GM21825 (cell line): ENCODE results near the gene PSTPIP2.
"Not testable (repeated sequence)": the region's sequence is repeated elsewhere in the genome, so short reads cannot be mapped to it uniquely, and the experiment has no call there.

Source experiments
- ATAC-seq: cut with Tn5 transposase; IDR thresholded peaks from one replicate; pipeline ENCODE4 v1.9.1; 2021; ENCODE audit warnings: mild to moderate bottlenecking, moderate library complexity; ENCODE audit not compliant: unreplicated experiment

PSTPIP2 gene, protein sequence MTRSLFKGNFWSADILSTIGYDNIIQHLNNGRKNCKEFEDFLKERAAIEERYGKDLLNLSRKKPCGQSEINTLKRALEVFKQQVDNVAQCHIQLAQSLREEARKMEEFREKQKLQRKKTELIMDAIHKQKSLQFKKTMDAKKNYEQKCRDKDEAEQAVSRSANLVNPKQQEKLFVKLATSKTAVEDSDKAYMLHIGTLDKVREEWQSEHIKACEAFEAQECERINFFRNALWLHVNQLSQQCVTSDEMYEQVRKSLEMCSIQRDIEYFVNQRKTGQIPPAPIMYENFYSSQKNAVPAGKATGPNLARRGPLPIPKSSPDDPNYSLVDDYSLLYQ

DNA sequence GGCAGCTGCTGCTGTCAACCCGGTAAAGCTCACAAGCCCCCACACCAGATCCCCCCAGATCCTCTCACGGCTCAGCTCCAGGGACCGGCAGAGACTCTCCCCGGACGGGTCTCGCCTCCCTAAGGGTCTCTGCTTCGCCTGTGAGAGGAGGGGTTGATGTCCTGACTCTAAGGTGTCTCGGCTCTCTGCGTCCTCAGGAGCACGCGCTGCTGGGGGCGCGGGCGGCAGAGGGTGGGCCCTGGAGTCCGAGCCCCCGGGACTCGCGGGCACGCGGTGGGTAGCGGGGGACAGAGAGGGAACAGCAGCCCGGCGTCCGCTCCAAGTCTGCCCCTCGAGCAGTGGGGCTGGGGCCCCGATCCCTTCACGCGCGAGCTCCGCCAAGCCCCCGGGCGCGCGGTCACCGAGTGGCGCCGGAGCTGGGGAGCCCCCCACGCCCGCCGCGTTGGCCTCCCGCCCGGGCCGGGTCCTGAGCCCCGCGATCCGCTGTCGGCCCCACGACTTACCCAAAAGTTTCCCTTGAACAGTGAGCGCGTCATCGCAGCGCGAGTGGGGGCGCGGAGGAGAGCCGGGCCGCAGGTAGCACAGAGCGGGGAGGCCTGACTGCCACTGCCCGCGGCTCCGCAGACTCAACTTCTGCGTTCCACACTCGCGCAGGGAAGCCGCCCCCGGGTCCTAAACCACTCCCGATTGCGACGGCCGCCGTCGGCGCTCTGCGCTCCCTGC, at the start of gene PSTPIP2:
Gene PSTPIP2 (minus strand): TSS at position 608 of the 723 bp plus-strand sequence. CDS start 72 bp downstream, at position 536.
- peak; percentile 54 for ATAC-seq

DNA sequence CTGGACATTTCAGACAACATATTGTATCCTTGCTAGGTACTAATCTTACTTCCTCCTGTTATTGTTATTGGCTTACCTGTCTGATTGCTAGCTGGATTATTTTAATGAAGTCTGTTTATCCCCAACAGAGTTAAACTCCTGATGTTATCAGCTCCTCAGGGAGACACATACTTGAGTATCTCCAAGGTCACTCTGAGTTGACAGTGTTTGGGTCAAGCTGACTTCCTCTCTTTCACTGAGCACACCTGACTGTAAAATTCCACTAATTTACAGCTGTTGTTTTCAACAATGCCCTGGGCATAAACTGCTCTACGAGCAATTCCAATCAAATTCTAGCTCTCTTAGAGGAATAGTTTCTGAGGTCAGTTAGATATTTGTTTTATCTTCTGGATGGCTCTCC, 41.7 kb upstream of the PSTPIP2 start:
- ATAC-seq: no peak

DNA sequence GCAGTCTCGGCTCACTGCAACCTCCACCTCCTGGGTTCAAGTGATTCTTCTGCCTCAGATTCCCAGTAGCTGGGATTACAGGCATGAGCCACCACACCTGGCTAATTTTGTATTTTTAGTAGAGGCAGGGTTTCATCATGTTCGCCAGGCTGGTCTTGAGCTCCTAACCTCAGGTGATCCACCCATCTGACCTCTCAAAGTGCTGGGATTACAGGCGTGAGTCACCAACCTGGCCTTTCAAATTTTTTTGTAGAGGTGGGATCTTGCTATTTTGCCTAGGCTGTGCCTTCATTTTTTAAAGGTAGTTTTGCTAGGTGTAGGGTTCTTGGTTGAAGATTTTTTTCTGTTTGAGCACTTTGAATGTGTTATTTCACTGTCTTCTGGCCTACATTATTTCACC, 38.3 kb upstream of the PSTPIP2 start:
- ATAC-seq: no peak

DNA sequence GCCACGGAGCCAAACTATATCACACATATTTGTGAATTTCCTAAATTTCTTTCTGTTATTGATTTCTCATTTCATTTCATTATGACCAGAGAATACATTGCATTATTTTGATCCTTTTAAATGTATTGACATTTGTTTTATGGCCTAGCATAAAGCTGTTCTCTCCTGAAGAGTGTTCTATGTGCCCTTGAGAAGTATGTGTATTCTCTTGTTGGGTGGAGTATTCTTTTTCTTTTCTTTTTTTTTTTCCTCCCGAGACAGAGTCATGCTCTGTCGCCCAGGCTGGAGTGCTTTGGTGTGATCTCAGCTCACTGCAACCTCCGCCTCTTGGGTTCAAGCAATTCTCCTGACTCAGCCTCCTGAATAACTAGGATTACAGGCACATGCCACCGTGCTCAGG, 37.3 kb upstream of the PSTPIP2 start:
- no peak for ATAC-seq

DNA sequence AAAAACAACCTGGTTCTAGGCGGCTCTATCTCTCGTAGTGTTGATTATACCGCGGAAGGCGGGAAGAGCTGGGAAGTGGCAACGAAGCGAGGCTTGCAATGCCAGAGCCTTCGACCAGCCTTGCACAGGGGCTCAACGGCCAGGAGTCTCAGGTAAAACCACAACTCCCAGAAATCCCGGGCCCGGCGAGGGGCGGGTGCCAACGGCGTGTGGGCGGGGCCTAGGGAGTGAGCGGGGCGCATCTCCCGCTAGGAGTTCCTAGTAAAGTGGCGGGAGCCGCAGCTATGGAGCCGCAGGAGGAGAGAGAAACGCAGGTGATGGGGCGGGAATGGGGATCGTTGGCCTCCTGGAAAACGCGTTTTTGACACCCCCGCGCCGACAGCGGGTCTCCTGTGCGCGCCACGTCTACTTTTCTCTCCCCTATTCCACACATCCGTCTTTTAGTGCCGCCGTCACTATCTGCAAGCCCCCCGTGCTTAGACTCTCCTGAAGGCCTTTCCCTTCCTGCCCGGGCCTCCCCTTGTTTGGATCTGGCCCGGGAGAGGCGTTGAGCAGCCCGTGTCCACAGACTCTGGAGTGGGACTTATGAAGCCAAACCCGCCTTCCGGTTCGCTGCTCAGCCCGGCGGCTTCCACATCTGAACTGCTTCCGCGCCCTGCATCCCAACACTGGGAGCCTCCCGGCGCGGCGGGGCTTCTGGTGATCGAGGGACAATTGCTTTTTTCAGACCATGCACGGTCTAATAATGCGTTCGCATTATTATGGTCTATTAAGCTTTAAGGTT, 32.3 kb upstream of the PSTPIP2 start, which contains the start of gene HAUS1:
Gene HAUS1 (plus strand): TSS at position 258 of the 784 bp plus-strand sequence. CDS start 27 bp downstream, at position 285.
- ATAC-seq: peak; percentile 92

DNA sequence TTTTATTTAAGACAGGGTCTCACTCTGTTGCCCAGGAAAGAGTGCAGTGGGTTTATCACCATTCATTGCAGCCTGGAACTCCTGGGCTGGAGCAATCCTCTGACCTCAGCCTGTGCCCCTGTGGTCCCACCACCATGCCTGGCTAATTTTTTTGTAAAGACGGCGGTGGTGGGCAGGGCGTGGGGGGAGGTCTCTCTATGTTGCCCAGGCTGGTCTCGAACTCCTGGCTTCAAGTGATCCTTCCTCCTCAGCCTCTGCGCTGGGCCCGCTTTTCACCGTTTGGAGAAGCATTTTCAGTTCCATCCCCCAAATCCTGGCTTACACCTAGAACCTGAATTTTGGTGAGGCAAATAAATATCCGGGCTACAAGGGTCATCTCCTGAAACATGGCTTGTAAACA, 27.4 kb upstream of the PSTPIP2 start:
- ATAC-seq: no peak

DNA sequence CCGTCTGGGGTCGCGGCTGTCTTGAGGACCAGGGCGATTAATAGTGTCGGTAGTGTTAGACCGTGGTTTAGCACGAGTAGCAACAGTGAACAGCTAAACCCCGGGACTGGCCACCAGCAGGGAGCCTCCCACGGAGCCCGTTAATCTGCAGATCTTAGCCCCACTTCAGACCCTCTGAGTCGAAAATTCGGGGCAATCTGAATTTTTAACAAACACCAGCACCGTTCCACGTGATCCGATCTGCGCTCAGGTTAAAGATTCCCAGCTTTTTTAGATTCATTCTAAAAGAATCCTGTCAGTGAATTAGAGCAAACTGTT, 26.5 kb upstream of the PSTPIP2 start:
- no peak for ATAC-seq

DNA sequence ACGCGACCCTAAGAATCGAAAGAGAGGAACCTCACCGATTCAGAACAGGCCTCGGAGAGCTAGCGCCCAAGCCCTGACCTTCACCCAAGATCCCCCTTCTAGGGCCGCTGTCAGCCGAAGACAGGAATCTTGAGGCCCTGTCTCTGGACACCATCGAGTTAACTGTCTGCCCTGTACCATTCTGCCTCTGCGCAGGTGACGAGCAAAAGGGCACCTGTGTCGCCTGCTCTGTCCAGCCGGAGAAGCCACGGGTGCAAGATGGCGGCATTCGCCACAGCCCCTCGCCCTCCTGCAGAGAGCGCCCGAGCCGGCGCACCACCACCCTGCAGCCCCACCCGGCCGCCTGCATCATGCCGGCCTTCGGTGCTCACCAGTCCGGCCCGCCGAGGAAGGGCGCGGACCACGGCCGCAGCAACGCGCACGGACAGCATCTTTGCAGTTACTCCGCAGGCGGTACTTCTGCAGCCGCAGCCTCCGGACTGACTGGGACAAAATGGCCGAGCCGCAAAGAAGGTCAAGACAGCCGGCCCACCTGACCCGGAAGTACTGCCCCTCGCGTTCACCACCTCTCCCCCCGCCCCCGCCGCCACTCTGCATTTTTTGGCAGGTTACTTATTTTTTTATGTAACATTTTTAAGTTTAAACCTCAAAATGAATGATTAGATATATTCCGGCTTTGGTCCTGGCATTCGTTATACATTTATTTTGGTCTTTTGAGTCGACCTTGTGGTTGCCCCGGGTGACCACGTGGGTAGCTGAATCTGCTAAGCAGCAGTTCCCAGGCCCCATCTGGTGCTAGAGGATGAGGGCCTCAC, 25.9 kb upstream of the PSTPIP2 start, which contains the start of gene ATP5F1A:
Gene ATP5F1A (minus strand): TSS at position 496 of the 815 bp plus-strand sequence. CDS start 65 bp downstream, at position 431.
- ATAC-seq: peak; percentile 79

DNA sequence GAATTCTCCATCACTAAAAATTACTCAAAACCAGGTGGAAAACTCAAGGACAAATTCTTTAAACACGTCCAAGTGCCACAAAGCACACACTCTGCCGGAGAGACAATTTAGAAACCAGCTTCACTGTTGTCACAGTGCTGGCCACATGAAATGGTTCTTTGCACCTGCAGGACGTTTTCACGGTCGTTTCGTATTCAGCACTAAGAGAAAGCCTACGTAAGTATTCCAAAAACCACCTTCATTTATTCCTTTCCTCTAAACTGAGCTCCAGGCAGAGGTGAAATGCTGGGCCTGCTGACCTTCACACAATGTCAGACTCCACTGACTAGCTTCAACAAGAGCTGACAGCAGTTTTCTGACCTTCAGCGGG, 25.4 kb upstream of the PSTPIP2 start:
- ATAC-seq: peak; percentile 13

DNA sequence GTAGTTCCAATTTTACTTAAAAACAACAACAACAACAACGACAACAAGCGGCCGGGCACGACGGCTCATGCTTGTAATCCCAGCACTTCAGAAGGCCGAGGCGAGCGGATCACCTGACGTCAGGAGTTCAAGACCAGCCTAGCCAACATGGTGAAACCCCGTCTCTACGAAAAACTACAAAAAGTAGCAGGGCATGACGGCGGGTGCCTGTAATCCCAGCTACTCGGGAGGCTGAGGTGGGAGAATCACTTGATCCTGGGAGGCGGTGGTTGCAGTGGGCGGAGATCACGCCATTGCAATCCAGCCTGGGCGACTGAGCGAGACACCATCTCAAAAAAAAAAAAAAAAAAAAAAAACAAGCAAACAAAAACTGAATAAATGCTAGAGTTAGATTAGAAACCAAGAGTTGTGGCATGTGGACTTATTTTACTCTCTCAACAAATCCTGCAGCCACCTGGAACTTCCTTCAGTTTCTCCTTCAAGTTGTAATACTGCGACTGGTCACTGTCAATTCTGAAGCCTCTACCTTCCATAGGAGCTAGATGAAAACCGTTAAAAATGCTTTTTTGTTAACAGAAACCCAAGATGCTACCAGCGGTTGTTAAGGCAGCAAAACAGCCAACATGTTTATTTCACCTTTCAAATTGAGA, 24.7 kb upstream of the PSTPIP2 start:
- ATAC-seq: no peak

DNA sequence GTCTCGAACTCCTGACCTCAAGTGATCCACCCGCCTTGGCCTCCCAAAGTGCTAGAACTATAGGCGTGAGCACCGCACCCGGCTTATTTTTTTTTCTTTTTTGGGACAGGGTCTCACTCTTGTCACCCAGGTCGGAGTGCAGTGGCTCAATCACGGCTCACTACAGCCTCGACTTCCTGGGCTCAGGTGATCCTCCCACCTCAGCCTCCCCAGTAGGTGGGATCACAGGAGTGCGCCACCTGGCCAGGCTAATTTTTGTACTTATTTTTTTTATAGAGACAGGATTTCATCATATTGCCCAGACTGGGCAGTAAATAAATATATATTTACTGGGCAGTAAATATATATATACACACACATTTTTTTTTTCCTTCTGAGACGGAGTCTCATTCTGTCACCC, 23.5 kb upstream of the PSTPIP2 start:
- no peak for ATAC-seq

DNA sequence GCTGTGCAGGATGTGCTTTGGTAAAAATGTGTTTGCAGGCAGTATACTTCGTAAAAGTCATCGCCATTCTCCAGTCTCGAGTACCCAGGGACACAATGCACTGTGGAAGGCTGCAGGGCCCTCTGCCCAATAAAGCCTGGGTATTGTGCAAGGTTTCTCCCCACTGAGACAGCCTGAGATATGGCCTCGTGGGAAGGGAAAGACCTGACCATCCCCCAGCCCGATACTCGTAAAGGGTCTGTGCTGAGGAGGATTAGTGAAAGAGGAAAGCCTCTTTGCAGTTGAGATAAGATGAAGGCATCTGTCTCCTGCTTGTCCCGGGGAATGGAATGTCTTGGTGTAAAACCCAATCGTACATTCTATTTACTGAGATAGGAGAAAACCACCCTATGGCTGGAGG, 16.4 kb upstream of the PSTPIP2 start:
- ATAC-seq: not testable (repeated sequence)

DNA sequence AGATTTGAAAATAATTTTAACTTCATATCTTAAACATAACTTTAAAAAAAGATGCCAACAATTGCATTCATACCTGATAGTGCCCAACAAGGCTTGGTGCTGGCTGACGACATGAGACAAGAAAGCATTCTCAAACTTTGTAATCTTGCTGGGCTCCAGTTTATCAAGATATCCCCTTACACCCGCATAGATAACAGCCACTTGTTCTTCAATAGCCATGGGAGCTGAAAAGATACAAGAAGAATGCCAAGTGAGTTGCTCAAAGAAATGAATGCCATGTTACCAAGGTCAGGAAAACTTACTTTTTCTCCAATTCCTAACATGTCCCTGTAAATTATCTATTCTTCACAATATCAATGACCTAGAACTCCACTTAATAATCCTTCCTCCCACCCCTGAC, 12.4 kb upstream of the PSTPIP2 start:
- ATAC-seq: no peak

DNA sequence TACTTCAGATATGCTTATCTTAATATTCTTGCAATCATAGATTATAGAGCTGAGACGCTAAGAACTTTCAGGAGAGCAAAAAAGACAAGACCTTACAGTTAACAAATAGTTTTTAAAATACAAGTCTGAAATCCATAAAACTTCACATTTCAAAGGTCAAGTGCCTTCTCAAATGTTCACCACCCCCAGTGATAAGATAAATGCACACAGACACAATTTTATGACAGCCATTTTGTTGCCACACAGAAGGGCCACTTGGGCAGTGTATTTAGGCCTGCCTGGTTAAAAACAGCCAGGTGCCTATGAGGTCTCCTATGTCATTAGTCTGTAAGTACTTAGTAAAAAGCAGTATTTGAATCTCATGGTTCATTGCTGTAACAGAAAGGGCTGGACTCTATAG, 8.1 kb upstream of the PSTPIP2 start:
- ATAC-seq: no peak

DNA sequence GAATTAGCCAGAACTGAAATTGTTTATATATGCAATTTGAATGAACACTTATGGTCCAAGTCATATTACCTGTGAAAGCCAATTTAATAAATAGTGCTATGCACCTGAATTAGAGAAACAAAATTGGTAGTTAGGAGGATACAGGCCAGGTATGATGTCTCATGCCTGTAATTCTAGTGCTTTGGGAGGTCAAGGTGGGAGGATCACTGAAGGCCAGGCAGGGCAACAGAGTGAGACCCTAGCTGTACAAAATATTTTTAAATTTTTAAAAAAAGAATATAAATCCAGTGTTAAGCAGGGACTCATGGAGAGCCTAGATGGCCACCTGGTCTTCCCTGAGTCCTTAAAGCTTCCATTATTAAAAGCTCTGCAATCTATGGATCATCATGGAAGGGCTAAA, 7.3 kb upstream of the PSTPIP2 start:
- no peak for ATAC-seq

DNA sequence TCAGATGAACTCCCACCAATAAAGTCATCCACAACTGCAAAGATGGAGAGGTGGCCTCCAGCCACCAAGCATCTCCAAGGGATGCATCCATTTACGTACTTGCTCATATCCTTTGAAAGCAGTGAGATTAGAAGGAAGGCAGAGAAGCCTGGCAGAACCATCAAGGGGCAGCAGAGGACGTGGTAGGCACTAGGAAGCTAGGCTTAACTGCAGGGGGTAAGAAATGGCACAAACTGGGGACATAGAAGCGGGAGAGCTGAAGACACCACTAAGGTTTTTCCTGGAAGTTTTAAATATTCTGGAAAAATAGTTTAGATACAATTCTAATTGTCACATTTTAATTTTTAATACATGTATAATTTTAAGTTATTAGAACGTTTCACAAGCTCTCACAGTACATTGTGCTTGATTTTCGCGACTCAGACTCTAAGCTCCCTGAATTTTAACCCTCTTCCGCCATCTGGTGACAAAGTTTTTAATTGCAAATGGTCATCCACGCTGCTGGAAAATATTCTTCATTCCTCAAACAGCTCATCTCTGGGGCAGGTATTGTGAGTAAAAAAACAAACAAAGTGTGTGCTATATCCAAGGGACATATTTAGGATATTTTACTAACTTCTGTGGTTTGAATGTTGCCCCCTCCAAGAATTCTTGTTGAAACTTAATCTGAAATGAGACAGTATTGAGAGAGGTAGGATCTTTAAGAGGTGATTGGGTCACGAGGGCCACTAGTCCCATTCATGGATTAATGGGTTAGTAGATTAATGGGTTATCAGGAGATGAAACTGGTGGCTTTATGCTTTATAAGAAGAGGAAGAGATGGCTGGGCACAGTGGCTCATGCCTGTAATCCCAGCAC, 1.6 kb upstream of the PSTPIP2 start:
- no peak for ATAC-seq

DNA sequence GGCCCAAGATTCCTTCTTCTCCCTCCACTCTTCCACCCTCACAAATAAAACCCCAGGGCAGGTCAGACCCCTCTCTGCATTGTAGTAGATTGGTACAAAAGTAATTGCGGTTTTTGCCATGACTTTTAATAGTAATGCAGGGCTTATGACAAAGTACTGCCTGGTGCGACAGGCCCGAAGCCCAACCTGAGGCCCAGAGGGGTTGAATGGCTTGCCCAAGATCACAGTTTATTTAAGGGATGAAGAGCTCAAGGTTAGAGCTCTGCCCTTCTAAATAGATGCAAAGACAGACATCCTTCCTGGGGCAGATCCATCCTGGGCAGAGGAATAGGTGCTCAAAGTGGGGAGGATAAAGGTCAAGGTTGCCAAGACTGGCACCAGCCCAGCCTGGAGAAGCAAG, 899 bp upstream of the PSTPIP2 start:
- no peak for ATAC-seq

DNA sequence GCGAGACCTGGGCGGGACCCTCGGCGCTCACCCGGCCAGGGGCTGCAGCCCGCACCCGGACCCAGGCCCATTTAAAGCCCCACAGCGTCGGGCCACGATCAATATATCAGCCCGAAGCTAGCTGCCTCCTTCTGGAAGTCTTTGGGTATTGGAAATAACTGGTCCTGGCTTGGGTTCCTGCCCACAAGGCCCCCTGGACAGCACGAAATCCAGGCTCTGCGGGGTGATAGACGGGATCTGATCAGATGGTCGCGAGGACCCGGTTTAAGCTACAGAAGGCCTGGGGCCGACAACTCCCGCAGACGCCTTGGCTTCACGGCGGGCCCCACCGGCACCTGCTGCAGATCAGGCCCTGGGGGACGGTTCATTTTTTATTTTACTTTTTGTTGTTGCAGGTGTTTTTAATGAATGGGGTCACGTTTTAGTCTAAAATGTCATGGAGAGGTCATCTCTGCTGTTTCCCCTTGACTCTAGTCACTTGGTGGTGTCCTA, 362 bp upstream of the PSTPIP2 start:
- no peak for ATAC-seq
